GM12865 (cell line): ENCODE data around the gene ATP13A5.

Experiments
- DNase-seq: peaks from one replicate; pipeline ENCODE4 v3.0.0; 2010; ENCODE audit warnings: low read depth
- H3K4me3 ChIP-seq: 2 replicates; pipeline ENCODE4 v1.5.1; 2011; ENCODE audit warnings: mild to moderate bottlenecking, low read depth, low read length, control low read depth
- CTCF ChIP-seq: IDR thresholded peaks from 2 replicates; pipeline ENCODE4 v1.5.1; 2011; ENCODE audit warnings: low read length, control low read depth, low read depth, inconsistent platforms; ENCODE audit not compliant: insufficient read depth; ENCODE audit errors: missing control alignments

Gene ATP13A5

GRCh38 chr3:193237030-193237429, 141.5 kb downstream of the ATP13A5 start:
- DNase-seq: no peak
- no peak for TF ChIP-seq CTCF
- no peak overlapping the region for H3K4me3 ChIP-seq

GRCh38 chr3:193236599-193236998, 142.0 kb downstream of the ATP13A5 start:
- TF ChIP-seq CTCF: no peak
- no peak for DNase-seq
- H3K4me3 ChIP-seq: no peak overlapping the region

GRCh38 chr3:193231201-193231600, 147.4 kb downstream of the ATP13A5 start:
- no peak for DNase-seq
- no peak for TF ChIP-seq CTCF
- no peak overlapping the region for H3K4me3 ChIP-seq

GRCh38 chr3:193230610-193231009, 147.9 kb downstream of the ATP13A5 start:
- DNase-seq: no peak
- TF ChIP-seq CTCF: no peak
- no peak overlapping the region for H3K4me3 ChIP-seq

GRCh38 chr3:193229851-193230420, 148.6 kb downstream of the ATP13A5 start:
- H3K4me3 ChIP-seq: no peak overlapping the region
- TF ChIP-seq CTCF: no peak
- DNase-seq: no peak

GRCh38 chr3:193228206-193228605, 150.3 kb downstream of the ATP13A5 start:
- TF ChIP-seq CTCF: no peak
- no peak overlapping the region for H3K4me3 ChIP-seq
- no peak for DNase-seq

- TF ChIP-seq CTCF: no peak
- H3K4me3 ChIP-seq: no peak overlapping the region
- no peak for DNase-seq
Observed at GRCh38 chr3:193225302-193226125, 153.0 kb downstream of the ATP13A5 start.
